HG03108 (cell line): Measurements from ENCODE around the gene KRT73.

Experiments used
- ATAC-seq: cut with Tn5 transposase; IDR thresholded peaks from one replicate; pipeline ENCODE4 v1.9.1; 2021; ENCODE audit warnings: moderate library complexity; ENCODE audit not compliant: unreplicated experiment

KRT73 gene

DNA sequence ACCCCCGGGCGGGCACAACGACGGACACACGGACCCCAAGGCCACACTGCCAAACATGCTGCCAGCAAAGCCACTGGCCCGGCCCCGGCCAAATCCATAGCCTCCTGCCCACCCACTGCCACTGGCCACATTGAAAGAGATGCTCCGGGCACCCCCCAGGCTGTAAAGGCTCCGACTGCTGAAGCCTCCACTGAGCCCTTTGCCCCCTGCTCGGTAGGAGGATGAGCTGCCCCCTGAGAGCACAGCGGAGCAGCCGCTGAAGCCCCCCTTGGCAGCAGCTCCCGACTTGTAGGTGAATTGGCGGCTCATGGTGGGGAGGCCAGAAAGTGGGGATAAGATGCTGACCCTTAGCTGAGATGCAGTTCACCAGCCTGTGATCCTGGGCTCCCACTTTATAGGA, at the start of gene KRT73:
TSS of gene KRT73 (minus strand) at position 344 of the 400 bp plus-strand sequence. CDS start at position 309, 35 bp downstream.
- no peak for ATAC-seq

DNA sequence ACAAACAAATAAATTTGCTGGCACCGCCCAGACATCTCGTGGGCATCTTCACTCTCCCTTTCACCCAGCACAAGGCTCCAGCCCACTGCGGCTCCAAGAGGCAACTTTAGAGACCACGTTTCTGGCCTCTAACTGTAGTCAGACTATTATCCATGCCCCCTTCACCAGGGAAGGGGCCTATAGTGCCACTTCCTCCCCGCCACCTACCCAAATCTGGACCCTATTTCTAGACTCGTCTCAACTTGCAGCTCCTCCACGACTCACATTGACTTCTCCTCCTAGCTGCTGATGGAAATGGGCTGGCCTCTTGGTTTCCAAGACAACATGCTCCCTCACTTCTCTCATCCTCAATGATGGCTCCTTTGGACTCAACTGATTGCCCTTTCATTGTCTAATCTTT, 49.6 kb upstream of the KRT73 start:
- no peak for ATAC-seq

GRCh38 chr12:52667509-52667908, 49.1 kb upstream of the KRT73 start:
- no peak for ATAC-seq

GRCh38 chr12:52666471-52666870, 48.1 kb upstream of the KRT73 start:
- no peak for ATAC-seq

DNA sequence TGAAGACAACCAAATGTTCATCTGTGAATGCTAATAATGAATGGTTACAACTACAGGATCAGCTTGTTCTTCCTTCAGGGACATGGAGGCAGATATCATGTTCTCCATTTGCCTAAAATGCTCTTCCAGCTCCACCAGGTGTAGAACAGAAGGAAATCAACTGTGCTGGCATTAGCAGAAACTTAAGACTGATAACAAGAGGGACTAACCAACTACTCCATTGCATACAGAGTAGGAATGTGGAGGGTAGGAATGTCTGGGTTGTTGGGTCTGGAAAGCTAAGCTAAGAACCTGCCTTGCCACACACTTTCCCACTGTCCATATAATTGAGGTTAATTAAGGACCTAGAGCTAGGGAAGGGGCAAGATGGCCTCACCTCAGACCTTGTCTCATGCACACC, 45.1 kb upstream of the KRT73 start:
- ATAC-seq: no peak

DNA sequence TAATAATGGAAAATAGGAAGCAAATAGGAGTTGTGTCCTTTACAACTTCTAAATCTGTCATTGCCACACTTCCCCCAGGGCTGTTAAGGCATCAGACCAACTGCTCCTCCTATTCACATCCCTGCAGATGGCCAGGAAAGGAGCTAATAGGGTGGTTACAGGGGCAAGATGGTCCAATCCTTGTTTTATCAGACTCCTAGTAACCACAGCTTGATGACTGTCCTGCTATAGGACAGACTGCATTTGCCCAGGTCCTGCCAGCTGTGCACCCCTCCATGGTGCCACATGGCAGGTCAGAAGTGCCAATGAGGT, 44.5 kb upstream of the KRT73 start:
- no peak for ATAC-seq

DNA sequence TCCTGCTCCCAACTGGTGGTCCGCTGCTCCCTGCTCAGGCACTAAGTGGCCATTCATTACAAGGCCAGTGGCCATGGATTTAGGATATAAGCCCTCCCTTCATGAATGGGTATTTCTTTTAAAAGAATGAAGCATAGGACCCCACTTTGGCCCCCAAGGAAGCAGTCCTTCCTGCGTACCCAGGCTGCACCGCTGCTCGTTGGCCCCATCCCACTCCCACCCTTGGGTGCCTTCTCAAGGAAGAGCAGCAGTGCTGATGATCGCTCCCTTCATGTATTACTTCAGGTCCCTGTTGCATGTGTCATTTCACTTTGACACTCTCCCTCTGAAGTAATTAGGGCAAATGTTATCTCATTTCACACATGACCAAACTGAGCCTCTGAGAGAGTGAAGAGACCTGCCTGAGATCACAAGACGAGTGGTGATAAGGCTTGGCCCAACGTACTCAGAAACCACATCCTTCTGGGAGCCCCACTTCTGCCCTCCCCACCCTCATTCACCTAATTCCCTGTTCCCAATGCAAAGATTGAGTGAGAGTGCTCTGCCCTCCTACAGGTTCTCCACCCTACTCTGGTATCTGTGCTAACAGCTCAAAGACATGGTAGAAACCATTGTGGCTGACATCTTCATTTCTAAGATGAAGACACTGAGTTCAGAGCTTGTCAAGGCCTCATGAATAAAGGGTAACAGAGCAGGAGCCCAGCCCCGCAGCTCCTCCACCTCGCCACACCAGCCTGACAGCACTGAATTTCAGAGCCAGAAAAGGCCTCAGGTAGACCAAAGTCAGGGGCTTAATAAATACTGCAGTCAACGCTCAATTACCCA, 43.9 kb upstream of the KRT73 start:
- no peak for ATAC-seq

DNA sequence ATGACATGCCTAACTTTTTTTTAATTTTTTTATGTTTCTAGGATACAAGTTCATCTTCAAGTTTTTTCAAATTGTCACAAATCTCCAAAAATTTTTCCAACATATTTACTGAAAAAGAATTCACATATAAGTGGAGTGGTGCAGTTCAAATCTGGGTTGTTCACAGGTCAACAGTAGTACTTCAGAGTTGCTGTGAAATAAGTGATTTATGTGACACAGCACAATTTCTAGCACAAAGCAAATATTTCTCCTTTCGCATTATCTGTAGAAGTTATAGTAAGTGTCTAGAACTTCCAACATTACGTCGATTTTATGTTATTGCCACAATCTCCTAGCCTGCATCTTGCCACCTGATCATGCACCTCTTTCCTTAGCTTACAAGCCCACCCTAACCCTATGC, 43.3 kb upstream of the KRT73 start:
- no peak for ATAC-seq

GRCh38 chr12:52660934-52661499, 42.7 kb upstream of the KRT73 start:
- ATAC-seq: no peak

DNA sequence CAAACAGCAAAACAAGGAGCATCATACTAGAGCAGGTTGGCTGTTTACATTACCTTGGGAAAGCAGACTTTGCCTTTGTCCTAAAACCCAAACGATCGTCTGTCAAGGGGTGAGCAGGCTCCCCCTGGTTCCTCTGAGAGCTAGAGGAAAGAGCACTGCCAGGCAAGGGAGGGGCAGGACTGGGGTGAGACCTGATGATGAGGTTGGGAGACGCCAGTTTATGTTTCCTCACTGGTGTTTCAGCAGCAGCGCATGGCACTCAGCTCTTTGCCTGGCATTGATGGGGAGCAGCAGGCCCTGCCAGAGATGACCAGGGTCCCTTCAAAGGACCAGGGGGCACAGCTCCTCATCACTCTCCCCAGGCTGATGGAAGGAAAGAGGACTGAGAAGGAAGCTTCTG, 41.6 kb upstream of the KRT73 start:
- ATAC-seq: no peak

DNA sequence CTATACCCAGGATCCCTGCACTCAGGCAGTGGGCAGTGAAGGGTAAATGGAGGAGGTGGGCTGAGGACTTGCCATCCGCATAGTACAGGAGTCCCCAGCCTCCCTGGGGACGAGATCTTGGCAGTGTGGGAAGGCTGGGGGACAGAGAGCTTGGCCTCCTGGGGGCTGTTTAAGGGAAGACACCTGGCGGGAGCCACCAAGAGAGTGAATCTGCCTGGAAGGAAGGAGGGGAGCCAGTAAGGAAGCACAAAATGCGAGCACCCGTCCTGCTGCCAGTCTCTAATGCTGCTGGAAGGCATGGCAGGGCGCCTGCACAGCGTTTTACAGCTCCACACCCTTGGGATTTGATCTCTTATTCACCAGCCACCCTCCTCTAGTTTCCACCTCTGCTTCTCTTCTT, 41.0 kb upstream of the KRT73 start:
- no peak for ATAC-seq

DNA sequence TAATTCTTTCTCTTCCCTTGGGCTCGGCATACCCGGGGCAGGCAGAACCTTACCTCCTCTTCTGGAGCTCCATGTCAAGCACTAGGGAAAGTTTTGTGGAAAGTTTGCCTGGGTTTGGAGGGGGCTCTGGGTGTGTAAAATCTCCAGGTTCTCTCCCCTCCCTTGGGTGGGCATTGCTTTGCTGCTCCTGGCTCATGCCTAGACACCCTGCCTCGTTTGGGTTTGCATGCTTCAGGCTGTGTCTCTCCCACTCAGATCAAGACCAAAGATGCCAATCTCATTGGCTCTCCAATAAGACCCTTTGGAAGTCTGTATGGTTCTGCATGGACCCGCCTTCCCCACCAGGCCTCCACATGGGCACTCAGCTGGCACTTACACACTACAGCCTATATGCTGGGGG, 39.8 kb upstream of the KRT73 start:
- no peak for ATAC-seq

- no peak for ATAC-seq
Observed at GRCh38 chr12:52657250-52657902, 39.0 kb upstream of the KRT73 start.

GRCh38 chr12:52656616-52657015, 38.3 kb upstream of the KRT73 start:
- no peak for ATAC-seq

GRCh38 chr12:52655720-52656124, 37.4 kb upstream of the KRT73 start:
- ATAC-seq: no peak

GRCh38 chr12:52655251-52655650, 36.9 kb upstream of the KRT73 start:
- ATAC-seq: no peak

DNA sequence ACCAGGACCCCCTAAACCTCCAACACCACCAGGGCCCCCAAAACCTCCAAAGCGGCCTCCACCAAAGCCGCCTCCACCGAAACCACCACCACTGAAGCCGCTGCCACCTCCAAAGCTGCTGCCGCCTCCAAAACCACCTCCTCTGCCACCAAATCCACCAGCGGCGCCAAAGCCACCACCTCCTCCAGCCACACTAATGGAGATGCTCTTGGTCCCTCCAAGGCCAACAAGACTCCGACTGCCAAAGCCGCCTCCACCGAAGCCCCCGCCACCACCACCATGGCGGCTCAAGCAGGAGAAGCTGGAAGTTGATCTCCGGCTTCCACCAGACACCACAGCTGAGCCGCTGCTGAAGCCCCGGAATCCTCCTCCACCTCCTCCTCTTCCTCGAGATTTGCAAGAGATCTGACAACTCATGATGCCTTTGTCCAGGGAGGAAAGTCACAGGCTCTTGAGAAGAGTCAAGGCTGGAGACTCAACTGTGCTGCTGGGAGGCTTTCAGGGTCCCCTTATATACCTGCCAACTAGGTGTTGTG, 33.4 kb upstream of the KRT73 start, which contains the start of gene KRT2:
TSS of gene KRT2 (minus strand) at position 486 of the 536 bp plus-strand sequence. CDS start at position 417, 69 bp downstream.
- no peak for ATAC-seq

DNA sequence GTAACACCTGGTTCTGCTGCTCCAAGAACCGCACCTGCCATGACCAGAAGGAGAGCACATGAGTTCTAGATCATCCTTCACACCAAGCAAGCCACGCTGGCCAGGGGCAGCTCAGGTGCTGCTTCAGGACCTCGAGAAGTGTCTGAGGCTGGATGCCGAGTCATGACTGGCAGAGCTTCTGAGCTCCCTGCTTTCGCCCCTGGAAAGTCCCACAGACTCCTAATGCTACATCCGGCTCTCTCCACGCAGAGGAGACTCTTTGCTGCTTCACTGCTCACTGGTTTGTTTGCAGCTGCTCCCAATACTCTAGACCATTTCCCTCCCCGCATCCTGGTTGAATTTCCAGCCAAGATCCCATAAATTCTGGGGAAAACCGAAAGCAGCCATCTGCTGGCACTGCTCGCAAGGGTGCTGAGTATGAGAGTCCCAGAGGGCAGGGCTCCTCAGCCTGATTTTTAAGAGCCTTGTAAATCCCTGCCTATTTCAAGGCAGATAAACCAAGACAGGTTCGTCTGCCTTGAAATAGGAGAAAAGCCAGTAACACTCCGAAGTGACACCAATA, 32.2 kb upstream of the KRT73 start:
- ATAC-seq: no peak

DNA sequence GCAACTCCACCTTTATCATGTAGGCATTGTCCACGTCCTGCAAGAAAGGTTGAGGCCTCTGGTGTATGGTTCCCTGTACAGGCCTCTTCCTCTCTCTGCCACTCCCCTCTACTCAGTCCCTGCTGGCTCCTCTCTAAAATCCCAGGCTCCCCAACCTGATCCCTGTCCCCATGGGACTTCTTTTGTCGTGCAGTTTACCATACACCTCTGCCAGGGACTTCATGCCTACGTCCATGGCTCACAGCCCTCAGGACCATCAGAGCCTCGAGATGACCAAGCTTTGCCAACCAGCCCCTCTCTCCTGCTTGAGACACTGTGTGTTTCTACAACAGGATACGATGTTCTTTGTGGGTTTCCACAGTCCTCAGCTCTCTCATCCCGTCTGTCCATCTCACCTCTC, 30.7 kb upstream of the KRT73 start:
- no peak for ATAC-seq

GRCh38 chr12:52648012-52648550, 29.7 kb upstream of the KRT73 start:
- no peak for ATAC-seq

- no peak for ATAC-seq
Observed at GRCh38 chr12:52647601-52648000, 29.2 kb upstream of the KRT73 start.
